ENCODE results near the gene TMPRSS11E.

DNA sequence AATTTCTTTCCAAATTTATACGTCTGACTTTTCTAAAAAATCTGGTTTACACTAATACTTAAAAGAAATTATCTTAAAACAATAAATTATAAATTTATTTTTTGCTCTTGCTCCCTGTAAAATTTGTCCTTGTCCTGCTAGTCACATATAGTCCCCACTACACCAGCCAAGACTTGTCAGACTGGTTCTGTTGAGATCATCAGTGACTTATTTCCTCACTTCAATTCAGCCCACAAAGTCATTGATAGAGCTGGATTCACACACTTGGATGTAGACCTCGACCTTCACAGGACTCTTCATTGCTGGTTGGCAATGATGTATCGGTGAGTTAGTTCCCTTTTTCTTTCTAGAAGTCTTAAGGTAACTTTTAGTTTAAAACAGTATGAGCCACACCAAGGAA lies at the start of gene TMPRSS11E:
- TF ChIP-seq, protein P1, sequence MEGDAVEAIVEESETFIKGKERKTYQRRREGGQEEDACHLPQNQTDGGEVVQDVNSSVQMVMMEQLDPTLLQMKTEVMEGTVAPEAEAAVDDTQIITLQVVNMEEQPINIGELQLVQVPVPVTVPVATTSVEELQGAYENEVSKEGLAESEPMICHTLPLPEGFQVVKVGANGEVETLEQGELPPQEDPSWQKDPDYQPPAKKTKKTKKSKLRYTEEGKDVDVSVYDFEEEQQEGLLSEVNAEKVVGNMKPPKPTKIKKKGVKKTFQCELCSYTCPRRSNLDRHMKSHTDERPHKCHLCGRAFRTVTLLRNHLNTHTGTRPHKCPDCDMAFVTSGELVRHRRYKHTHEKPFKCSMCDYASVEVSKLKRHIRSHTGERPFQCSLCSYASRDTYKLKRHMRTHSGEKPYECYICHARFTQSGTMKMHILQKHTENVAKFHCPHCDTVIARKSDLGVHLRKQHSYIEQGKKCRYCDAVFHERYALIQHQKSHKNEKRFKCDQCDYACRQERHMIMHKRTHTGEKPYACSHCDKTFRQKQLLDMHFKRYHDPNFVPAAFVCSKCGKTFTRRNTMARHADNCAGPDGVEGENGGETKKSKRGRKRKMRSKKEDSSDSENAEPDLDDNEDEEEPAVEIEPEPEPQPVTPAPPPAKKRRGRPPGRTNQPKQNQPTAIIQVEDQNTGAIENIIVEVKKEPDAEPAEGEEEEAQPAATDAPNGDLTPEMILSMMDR (IDR thresholded peaks at IDR 0.05; ENCODE audit: insufficient read depth, low read depth, low read length): no peak
- TF ChIP-seq EZH2 (IDR thresholded peaks at IDR 0.05; ENCODE audit: insufficient read depth, low read length): no peak

Data from astrocyte (in vitro differentiated cells and primary cell).